Urinary bladder (tissue), 4 donors: ENCODE measurements around the gene PHACTR1. TPM values are rescaled to one million over a fixed set of nuclear protein-coding genes. Genes with fewer than 3 reads are reported as not detected.
"Not testable (repeated sequence)": the region's sequence is repeated elsewhere in the genome, so short reads cannot be mapped to it uniquely, and the experiment has no call there.

ENCODE experiments used
- DNase-seq: peaks from one replicate; pipeline ENCODE4 v3.0.0-alpha.2; 2015; ENCODE audit errors: extremely low spot score
- H3K27ac ChIP-seq: one replicate; pipeline ENCODE4 v1.5.1; 2013; ENCODE audit warnings: low read depth, mild to moderate bottlenecking, moderate library complexity
- H3K36me3 ChIP-seq: one replicate; pipeline ENCODE4 v1.6.1; 2013; ENCODE audit warnings: mild to moderate bottlenecking, moderate library complexity; ENCODE audit not compliant: insufficient read depth
- H3K4me1 ChIP-seq: one replicate; pipeline ENCODE4 v1.6.1; 2013; ENCODE audit warnings: mild to moderate bottlenecking, moderate library complexity; ENCODE audit not compliant: insufficient read depth
- H3K4me3 ChIP-seq: one replicate; pipeline ENCODE4 v1.5.1; 2013; ENCODE audit warnings: low read depth, low read length
- WGBS: extraction: QIAGEN DNeasy Blood & Tissue Kit; methylation state at CpG from one replicate; pipeline ENCODE4 v1.1.7; 2013; 5-methylcytosine and 5-hydroxymethylcytosine counted together
- polyA plus RNA-seq: library from polyadenylated mRNA; stranded (reverse); fragments of 200-250 nt; gene quantifications from one replicate; pipeline ENCODE4 v1.2.3, GENCODE V29; 2013
- total RNA-seq: library from RNA; depleted of rRNA; stranded (reverse); fragments of >200 nt; gene quantifications from one replicate; pipeline ENCODE4 v1.2.3, GENCODE V29; 2014
- donor health status: healthy with polysubstance abuse.
- donor health status: healthy.

The PHACTR1 gene
- total and polyA plus RNA-seq, 2 donors = 3.3 to 4.3 TPM

- Histone ChIP-seq H3K4me3 (no peak overlapping the region), H3K27ac (no peak overlapping the region), H3K4me1 (no peaks in the 10 kb centered on the region), H3K36me3 (no peaks in the 10 kb centered on the region)
- no peak for DNase-seq
- WGBS = 87% methylated on average over 7 of the region's 7 CpGs
These were observed 522.2 kb downstream of the PHACTR1 start for GRCh38 chr6:13238640-13239216.

- DNase-seq = no peak
- no peak overlapping the region for H3K27ac ChIP-seq
- H3K36me3 ChIP-seq = no peaks in the 10 kb centered on the region
- WGBS = 77% methylated on average over 9 of the region's 9 CpGs
- H3K4me1 ChIP-seq = no peaks in the 10 kb centered on the region
- H3K4me3 ChIP-seq = no peak overlapping the region
These were observed 523.2 kb downstream of the PHACTR1 start for GRCh38 chr6:13239530-13240455.

DNA sequence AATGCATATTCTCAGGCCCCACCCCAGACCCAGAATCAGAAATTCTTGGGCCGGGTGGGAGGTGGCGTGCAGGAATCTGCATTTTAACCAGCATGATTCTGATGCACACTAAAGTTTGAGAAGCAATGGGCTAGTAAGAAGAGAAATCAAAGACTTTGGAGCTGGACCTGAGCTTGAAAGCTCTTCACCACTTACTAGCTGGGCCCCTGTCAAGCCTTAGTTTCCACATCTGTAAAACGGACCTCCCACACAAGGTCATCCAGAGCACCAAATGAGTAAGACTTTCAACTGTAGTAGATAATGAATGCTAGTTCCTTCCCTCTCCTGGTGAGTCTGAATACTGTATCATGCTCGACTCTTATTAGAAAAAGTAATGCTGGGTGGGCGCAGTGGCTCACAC, 524.8 kb downstream of the PHACTR1 start:
- no peak overlapping the region for H3K4me3 ChIP-seq
- no peaks in the 10 kb centered on the region for H3K36me3 ChIP-seq
- WGBS = 84% methylated on average over 5 of the region's 5 CpGs
- no peaks in the 10 kb centered on the region for H3K4me1 ChIP-seq
- H3K27ac ChIP-seq = no peak overlapping the region
- DNase-seq = no peak

GRCh38 chr6:13242178-13242577, 525.6 kb downstream of the PHACTR1 start:
- no peak overlapping the region for H3K4me3 ChIP-seq
- no peaks in the 10 kb centered on the region for H3K4me1 ChIP-seq
- 98% methylated on average over 3 of the region's 3 CpGs for WGBS
- DNase-seq = no peak
- H3K27ac ChIP-seq = no peak overlapping the region
- H3K36me3 ChIP-seq = no peaks in the 10 kb centered on the region

GRCh38 chr6:13242590-13242989, 526.0 kb downstream of the PHACTR1 start:
- Histone ChIP-seq H3K36me3 (no peaks in the 10 kb centered on the region), H3K4me3 (no peak overlapping the region), H3K4me1 (no peaks in the 10 kb centered on the region), H3K27ac (no peak overlapping the region)
- WGBS = 81% methylated on average over 1 of the region's 1 CpG
- DNase-seq = no peak

DNA sequence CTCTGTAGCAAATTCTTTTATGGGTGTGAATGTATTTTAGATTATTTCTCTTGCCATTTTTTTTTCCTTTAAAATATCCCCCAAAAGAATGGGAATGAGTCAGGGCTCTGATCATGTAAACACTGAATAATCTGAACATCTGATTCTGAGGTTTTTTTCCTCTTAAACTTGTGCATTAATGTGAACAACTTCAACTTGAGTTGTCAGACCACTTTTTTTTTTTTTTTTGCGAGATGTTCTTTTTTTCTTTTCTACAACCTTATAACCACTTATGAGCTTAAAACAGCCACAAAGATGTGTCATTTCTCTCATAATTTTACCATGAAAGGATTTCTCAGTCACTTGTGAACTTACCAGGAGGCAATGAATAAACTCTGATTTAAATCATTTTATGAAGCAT, 526.5 kb downstream of the PHACTR1 start:
- DNase-seq = no peak
- WGBS = 57% methylated on average over 1 of the region's 1 CpG
- Histone ChIP-seq H3K27ac (no peak overlapping the region), H3K4me1 (no peaks in the 10 kb centered on the region), H3K4me3 (no peak overlapping the region), H3K36me3 (no peaks in the 10 kb centered on the region)

DNA sequence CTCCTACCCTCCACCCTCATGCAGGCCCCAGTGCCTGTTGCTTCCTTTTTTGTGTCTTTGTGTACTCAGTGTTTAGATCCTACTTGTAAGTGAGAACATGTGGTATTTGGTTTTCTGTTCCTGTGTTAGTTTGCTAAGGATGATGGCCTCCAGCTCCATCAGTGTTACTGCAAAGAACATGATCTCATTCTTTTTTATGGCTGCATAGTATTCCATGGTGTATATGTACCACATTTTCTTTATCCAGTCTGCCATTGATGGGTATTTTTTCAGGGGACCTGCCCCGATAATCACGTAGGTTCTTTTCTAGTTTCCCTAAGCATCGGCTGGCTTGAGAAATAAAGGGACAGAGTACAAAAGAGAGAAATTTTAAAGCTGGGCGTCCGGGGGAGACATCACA, 527.2 kb downstream of the PHACTR1 start:
- WGBS = 97% methylated on average over 5 of the region's 5 CpGs
- not testable (repeated sequence) for H3K36me3 ChIP-seq

GRCh38 chr6:13247627-13248026, 531.1 kb downstream of the PHACTR1 start:
- no peak for DNase-seq
- Histone ChIP-seq H3K4me1 (no peaks in the 10 kb centered on the region), H3K4me3 (no peak overlapping the region), H3K27ac (no peak overlapping the region), H3K36me3 (no peaks in the 10 kb centered on the region)
- WGBS = 83% methylated on average over 7 of the region's 7 CpGs

More for the DNA sequence above, 527.2 kb downstream of the PHACTR1 start:
- not testable (repeated sequence) for H3K4me3 ChIP-seq, DNase-seq, H3K4me1 ChIP-seq, H3K27ac ChIP-seq

DNA sequence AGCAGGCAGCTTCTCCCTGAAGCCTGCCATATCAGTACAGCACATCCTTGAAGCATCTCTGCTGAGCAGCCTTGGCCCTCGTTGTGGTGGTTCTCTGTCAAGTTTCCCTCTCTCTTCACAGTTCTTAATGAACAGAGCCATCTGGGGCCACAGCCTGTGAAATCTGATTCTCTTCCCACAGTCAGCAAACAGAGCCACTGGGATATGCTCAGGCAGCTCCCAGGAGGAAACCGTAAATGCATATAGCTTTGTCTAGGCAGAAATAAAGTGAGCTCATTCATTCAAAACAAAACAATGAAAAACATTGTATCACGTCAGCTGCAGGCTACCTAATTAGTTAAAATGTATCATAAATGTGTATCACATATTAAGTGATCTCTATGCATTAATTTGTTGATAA, 531.5 kb downstream of the PHACTR1 start:
- 58% methylated on average over 3 of the region's 3 CpGs for WGBS
- no peaks in the 10 kb centered on the region for H3K4me1 ChIP-seq
- no peak overlapping the region for H3K4me3 ChIP-seq
- no peaks in the 10 kb centered on the region for H3K36me3 ChIP-seq
- no peak overlapping the region for H3K27ac ChIP-seq
- peak; percentile 25 for DNase-seq

GRCh38 chr6:13248584-13248985, 532.0 kb downstream of the PHACTR1 start:
- Histone ChIP-seq H3K27ac (no peak overlapping the region), H3K4me1 (no peaks in the 10 kb centered on the region), H3K36me3 (no peaks in the 10 kb centered on the region), H3K4me3 (no peak overlapping the region)
- no peak for DNase-seq
- WGBS = 57% methylated on average over 8 of the region's 8 CpGs

DNA sequence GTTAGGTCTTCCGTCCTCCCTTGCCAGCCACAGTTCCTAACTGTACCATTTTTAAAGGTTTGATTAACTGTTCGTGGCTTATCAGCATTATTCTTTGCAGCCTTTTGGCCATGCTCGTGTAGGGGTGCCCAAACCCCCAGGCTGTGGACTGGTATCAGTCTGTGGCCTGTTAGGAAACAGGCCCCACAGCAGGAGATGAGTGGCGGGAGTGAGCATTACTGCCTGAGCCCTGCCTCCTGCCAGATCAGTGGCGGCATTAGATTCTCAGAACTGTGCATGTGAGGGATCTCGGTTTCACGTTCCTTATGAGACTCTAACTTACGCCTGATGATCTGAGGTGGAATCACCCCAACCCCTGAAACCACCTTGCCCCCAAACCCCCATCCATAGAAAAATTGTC, 532.4 kb downstream of the PHACTR1 start:
- Histone ChIP-seq H3K36me3 (no peaks in the 10 kb centered on the region), H3K4me3 (no peak overlapping the region), H3K4me1 (no peaks in the 10 kb centered on the region), H3K27ac (no peak overlapping the region)
- WGBS = 71% methylated on average over 8 of the region's 8 CpGs
- no peak for DNase-seq

DNA sequence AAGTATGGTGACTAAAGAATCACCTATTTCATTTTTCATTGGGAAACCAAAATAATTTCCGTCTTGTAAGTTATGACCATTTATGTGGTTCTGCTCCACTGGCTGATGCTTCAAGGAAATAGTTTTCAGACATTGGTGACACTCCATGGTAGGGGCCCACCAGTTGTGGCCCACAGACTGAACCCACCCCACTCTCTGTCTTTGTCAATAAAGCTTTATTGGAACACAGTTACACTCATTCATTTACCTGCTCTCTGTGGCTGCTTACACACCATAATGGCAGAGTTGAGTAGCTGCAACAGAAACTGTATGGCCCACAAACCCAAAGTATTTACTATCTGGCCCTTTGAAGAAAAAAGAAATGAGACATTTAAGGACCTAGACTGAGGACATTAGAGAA, 533.2 kb downstream of the PHACTR1 start:
- Histone ChIP-seq H3K4me1 (no peaks in the 10 kb centered on the region), H3K36me3 (no peaks in the 10 kb centered on the region), H3K4me3 (no peak overlapping the region), H3K27ac (no peak overlapping the region)
- WGBS = 98% methylated on average over 1 of the region's 1 CpG
- DNase-seq = no peak

GRCh38 chr6:13250703-13251102, 534.1 kb downstream of the PHACTR1 start:
- no peaks in the 10 kb centered on the region for H3K4me1 ChIP-seq
- no peaks in the 10 kb centered on the region for H3K36me3 ChIP-seq
- no peak overlapping the region for H3K27ac ChIP-seq
- no peak overlapping the region for H3K4me3 ChIP-seq
- 85% methylated on average over 6 of the region's 6 CpGs for WGBS
- no peak for DNase-seq

DNA sequence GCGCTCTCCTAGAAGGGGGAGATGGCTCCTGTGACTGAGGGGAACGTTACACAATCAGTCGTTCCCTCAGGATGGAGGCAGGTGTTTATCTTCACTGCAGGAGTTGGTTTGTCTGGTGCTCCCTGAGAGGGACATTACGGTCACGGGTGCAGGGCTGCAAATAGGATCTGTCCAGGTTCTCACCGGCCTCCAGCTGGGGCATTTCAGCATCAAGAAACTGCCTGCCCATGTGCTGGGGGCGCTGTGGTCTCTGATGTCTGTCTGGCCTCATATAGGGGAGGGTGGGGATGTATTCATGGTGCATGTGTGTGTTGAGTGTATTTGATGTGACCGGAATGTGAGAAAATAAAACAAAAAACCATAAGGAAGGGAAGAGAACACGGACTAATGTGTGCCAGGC, 534.7 kb downstream of the PHACTR1 start:
- no peak overlapping the region for H3K27ac ChIP-seq
- no peaks in the 10 kb centered on the region for H3K36me3 ChIP-seq
- no peaks in the 10 kb centered on the region for H3K4me1 ChIP-seq
- H3K4me3 ChIP-seq = no peak overlapping the region
- 71% methylated on average over 9 of the region's 9 CpGs for WGBS
- DNase-seq = no peak
